CD14-positive monocyte (primary cell): ENCODE measurements around the gene PAPOLA. TPM values are rescaled to one million over a fixed set of nuclear protein-coding genes. Genes with fewer than 3 reads are reported as not detected.

Experiments used
- DNase-seq, 3 donors: peaks; one replicate each; pipeline ENCODE4 v3.0.0-alpha.2; 2011 to 2022
- H2AFZ ChIP-seq: 2 replicates; pipeline ENCODE4 v1.6.0; 2012; ENCODE audit warnings: mild to moderate bottlenecking, low read depth, low read length, inconsistent platforms; ENCODE audit not compliant: insufficient read depth, poor library complexity, severe bottlenecking
- H3K27ac ChIP-seq, 2 donors: 1 replicate in 1 of 2; 2 replicates in 1 of 2; pipeline ENCODE4 v1.5.1; 2012 to 2013; ENCODE audit warnings: low read length in 2 of 2, control low read depth in 1 of 2, inconsistent platforms in 1 of 2, low read depth in 1 of 2, mild to moderate bottlenecking in 1 of 2
- H3K27me3 ChIP-seq, 2 donors: one replicate each; pipeline versions ENCODE4 v1.6.0 to v1.6.1; 2011 to 2013; ENCODE audit warnings: low read length in 2 of 2; ENCODE audit not compliant: control insufficient read depth in 2 of 2, insufficient read depth in 2 of 2
- H3K36me3 ChIP-seq, 2 donors: replicated peaks in 1 of 2; 1 replicate in 1 of 2; 2 replicates in 1 of 2; pipeline versions ENCODE4 v1.5.1 to v1.6.1; 2012 to 2013; ENCODE audit warnings: low read length in 2 of 2, control low read depth in 1 of 2, inconsistent platforms in 1 of 2, mild to moderate bottlenecking in 1 of 2; ENCODE audit not compliant: insufficient read depth in 2 of 2, control insufficient read depth in 1 of 2
- H3K4me1 ChIP-seq, 2 donors: 1 replicate in 1 of 2; 2 replicates in 1 of 2; pipeline versions ENCODE4 v1.5.1 to v1.6.1; 2012 to 2013; ENCODE audit warnings: low read length in 2 of 2, control low read depth in 1 of 2, inconsistent platforms in 1 of 2, mild to moderate bottlenecking in 1 of 2, moderate library complexity in 1 of 2; ENCODE audit not compliant: insufficient read depth in 2 of 2, control insufficient read depth in 1 of 2
- H3K4me2 ChIP-seq: replicated peaks from 2 replicates; pipeline ENCODE3; 2012; ENCODE audit warnings: low read length, moderate library complexity, mild to moderate bottlenecking; ENCODE audit not compliant: poor library complexity, severe bottlenecking; ENCODE audit errors: extremely low read depth
- H3K4me3 ChIP-seq, 3 experiments: fragments of 200-600 bp in 1 of 3; sonication (generic) in 1 of 3; replicated peaks in 1 of 3; 1 replicate in 2 of 3; 2 replicates in 1 of 3; pipeline ENCODE4 v1.5.1; 2011 to 2013; ENCODE audit warnings: low read length in 3 of 3, mild to moderate bottlenecking in 3 of 3, control low read depth in 2 of 3, low read depth in 2 of 3, inconsistent platforms in 1 of 3, moderate library complexity in 1 of 3
- H3K79me2 ChIP-seq: 2 replicates; pipeline ENCODE4 v1.6.0; 2012; ENCODE audit warnings: mild to moderate bottlenecking, control low read depth, inconsistent platforms, low read length, moderate library complexity; ENCODE audit not compliant: insufficient read depth
- H3K9ac ChIP-seq: 2 replicates; pipeline ENCODE4 v1.6.0; 2017; ENCODE audit warnings: low read length, mild to moderate bottlenecking; ENCODE audit not compliant: insufficient read depth, poor library complexity, severe bottlenecking
- H3K9me3 ChIP-seq, 2 donors: replicated peaks in 1 of 2; 1 replicate in 1 of 2; 2 replicates in 1 of 2; pipeline versions ENCODE4 v1.5.1 to v1.6.1; 2012 to 2013; ENCODE audit warnings: low read length in 2 of 2, control low read depth in 1 of 2; ENCODE audit not compliant: control insufficient read depth in 1 of 2, insufficient read depth in 1 of 2
- H4K20me1 ChIP-seq: 2 replicates; pipeline ENCODE4 v1.6.0; 2012; ENCODE audit warnings: mild to moderate bottlenecking, low read length, control low read depth, moderate library complexity; ENCODE audit not compliant: insufficient read depth
- H3K27ac Mint-ChIP-seq, 7 donors: one replicate each; pipeline ENCODE4 v1.8.0; 2020; ENCODE audit warnings: mild to moderate bottlenecking in 7 of 7, mixed read lengths in 7 of 7, moderate library complexity in 6 of 7, inconsistent platforms in 2 of 7
- H3K27me3 Mint-ChIP-seq, 3 donors: one replicate each; pipeline ENCODE4 v1.8.0; 2021 to 2022; ENCODE audit warnings: low read depth in 3 of 3, mild to moderate bottlenecking in 3 of 3, mixed read lengths in 3 of 3, moderate library complexity in 3 of 3, inconsistent platforms in 1 of 3
- H3K36me3 Mint-ChIP-seq, 2 donors: one replicate each; pipeline ENCODE4 v1.8.0; 2020; ENCODE audit warnings: mixed read lengths in 2 of 2, inconsistent platforms in 1 of 2, mild to moderate bottlenecking in 1 of 2
- H3K4me1 Mint-ChIP-seq: one replicate; pipeline ENCODE4 v1.8.0; 2020; ENCODE audit warnings: mild to moderate bottlenecking, mixed read lengths
- H3K4me3 Mint-ChIP-seq, 2 donors: one replicate each; pipeline ENCODE4 v1.8.0; 2020; ENCODE audit warnings: mild to moderate bottlenecking in 2 of 2, mixed read lengths in 2 of 2, moderate library complexity in 1 of 2
- H3K9me3 Mint-ChIP-seq, 7 donors: one replicate each; pipeline ENCODE4 v1.8.0; 2020 to 2022; ENCODE audit warnings: mixed read lengths in 7 of 7, mild to moderate bottlenecking in 6 of 7, moderate library complexity in 6 of 7, inconsistent platforms in 2 of 7
- CTCF ChIP-seq: fragments of 200-600 bp; IDR thresholded peaks from one replicate; pipeline ENCODE4 v1.8.0; 2022; ENCODE audit warnings: antibody characterized with exemption, mild to moderate bottlenecking
- WGBS: methylation state at CpG from one replicate; pipeline ENCODE4 v1.1.5; 2013; ENCODE audit warnings: missing lambda C conversion rate; ENCODE audit not compliant: insufficient coverage; 5-methylcytosine and 5-hydroxymethylcytosine counted together
- intact Hi-C, 2 donors: fragments of 100-400 bp; cut with micrococcal nuclease; formaldehyde crosslinking; loops; one replicate each; pipeline versions ENCODE4 v1.15.0 to v1.15.1; 2023
- polyA plus RNA-seq, 3 donors: library from polyadenylated mRNA; depleted of rRNA in 1 of 3; unstranded in 2 of 3; stranded (reverse) in 1 of 3; fragments of 300-500 nt in 2 of 3; fragments of >200 nt in 1 of 3; fragmentation: Illumina TruSeq in 2 of 3; gene quantifications; 1 replicate in 2 of 3; 2 replicates in 1 of 3; pipeline ENCODE4 v1.2.3, GENCODE V29; 2012 to 2021

Gene PAPOLA
- polyA plus RNA-seq, 3 donors = 57.9 to 87.5 (median 80.3) TPM

DNA sequence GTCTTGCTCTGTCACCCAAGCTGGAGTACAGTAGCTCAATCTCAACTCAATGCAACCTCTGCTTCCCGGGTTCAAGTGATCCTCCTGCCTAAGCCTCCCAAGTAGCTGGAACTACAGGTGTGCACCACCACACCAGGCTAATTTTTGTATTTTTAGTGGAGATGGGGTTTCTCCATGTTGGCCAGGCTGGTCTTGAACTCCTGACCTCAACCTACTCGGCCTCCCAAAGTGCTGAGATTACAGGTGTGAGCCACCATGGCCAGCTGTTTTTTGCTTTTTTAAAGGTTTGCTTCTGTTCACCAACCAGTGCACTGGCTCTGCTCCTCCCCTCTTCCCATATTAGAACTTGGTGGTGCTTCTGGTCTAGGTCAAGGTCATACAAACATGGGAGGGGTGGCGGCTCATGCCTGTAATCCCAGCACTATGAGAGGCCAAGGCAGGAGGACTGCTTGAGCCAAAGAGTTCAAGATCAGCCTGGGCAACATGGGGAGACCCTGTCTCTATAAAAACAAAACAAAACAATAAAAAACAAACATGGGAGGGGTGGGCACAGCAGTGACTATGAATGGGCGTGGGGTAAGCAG lies 20.4 kb upstream of the PAPOLA start:
- 100% methylated on average over 2 of the region's 4 CpGs for WGBS
- Histone ChIP-seq H3K9ac (no peak overlapping the region), H4K20me1 (no peaks in the 10 kb centered on the region), H2AFZ (no peak overlapping the region), H3K4me1 (no peaks in the 10 kb centered on the region), H3K79me2 (no peaks in the 10 kb centered on the region), H3K27ac (no peak overlapping the region), H3K4me2 (no peak overlapping the region), H3K36me3 (no peaks in the 10 kb centered on the region), H3K9me3 (no peaks in the 10 kb centered on the region), H3K4me3 (no peak overlapping the region), H3K27me3 (no peaks in the 10 kb centered on the region)
- intact Hi-C loops = no loop called here
- DNase-seq = no peak
- Mint-ChIP-seq H3K27ac (peak overlapping the region in 1 of 7 donors; percentile 40), H3K4me3 (no peak overlapping the region), H3K36me3 (no peaks in the 10 kb centered on the region), H3K9me3 (peaks cover 0 to 3% (median 2%) of the 10 kb centered on the region in 7 donors), H3K27me3 (peaks cover 4 to 14% (median 8%) of the 10 kb centered on the region in 3 donors), H3K4me1 (no peaks in the 10 kb centered on the region)
- no peak for TF ChIP-seq CTCF

DNA sequence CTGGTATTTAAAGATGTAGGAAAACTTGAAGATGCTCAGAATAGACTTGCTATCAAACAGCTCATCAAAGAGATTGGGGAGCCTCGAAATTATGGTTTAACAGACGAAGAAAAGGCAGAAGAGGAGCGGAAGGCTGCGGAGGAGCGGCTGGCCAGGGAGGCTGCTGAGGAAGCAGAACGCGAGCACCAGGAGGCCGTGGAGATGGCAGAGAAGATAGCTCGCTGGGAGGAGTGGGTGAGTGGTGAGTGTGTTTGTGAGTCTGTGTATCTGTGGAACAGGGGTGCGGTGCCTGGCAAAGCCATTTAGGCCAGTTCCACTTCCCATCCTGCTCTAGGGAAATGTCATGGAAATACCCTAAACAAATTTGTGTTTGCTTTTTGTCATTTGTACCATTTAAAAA lies 19.2 kb upstream of the PAPOLA start:
- no peak overlapping the region for H3K4me3 Mint-ChIP-seq
- H3K9me3 Mint-ChIP-seq = peaks cover 0 to 3% (median 2%) of the 10 kb centered on the region in 7 donors
- H3K27me3 ChIP-seq = no peaks in the 10 kb centered on the region
- 87% methylated on average over 8 of the region's 10 CpGs for WGBS
- no peaks in the 10 kb centered on the region for H3K9me3 ChIP-seq
- no peak overlapping the region for H3K27ac ChIP-seq
- no peak overlapping the region for H3K4me2 ChIP-seq
- DNase-seq = no peak
- H3K36me3 ChIP-seq = no peaks in the 10 kb centered on the region
- H3K4me1 ChIP-seq = no peaks in the 10 kb centered on the region
- no peak overlapping the region for H3K4me3 ChIP-seq
- intact Hi-C loops = no loop called here
- no peaks in the 10 kb centered on the region for H3K36me3 Mint-ChIP-seq
- peaks cover 4 to 13% (median 8%) of the 10 kb centered on the region in 3 donors for H3K27me3 Mint-ChIP-seq
- H2AFZ ChIP-seq = no peak overlapping the region
- no peak overlapping the region for H3K27ac Mint-ChIP-seq
- no peaks in the 10 kb centered on the region for H4K20me1 ChIP-seq
- no peaks in the 10 kb centered on the region for H3K79me2 ChIP-seq
- no peaks in the 10 kb centered on the region for H3K4me1 Mint-ChIP-seq
- TF ChIP-seq CTCF = no peak
- H3K9ac ChIP-seq = no peak overlapping the region
